Fibroblast of the aortic adventitia (primary cell): Measurements from ENCODE around the gene FBRSL1. TPM values are rescaled to one million over a fixed set of nuclear protein-coding genes. Genes with fewer than 3 reads are reported as not detected.

Experiments used
- DNase-seq: peaks from one replicate; pipeline ENCODE4 v3.0.0-alpha.2; 2010; ENCODE audit warnings: low read depth
- H3K4me3 ChIP-seq: 2 replicates; pipeline ENCODE4 v1.5.1; 2011; ENCODE audit warnings: low read depth, mild to moderate bottlenecking, control low read depth, low read length, moderate library complexity
- CTCF ChIP-seq: IDR thresholded peaks from 2 replicates; pipeline ENCODE4 v1.5.1; 2011; ENCODE audit warnings: mild to moderate bottlenecking, low read length, control low read depth, inconsistent platforms; ENCODE audit not compliant: insufficient read depth
- total RNA-seq: library from RNA; depleted of rRNA; stranded (reverse); fragments of >200 nt; gene quantifications from 2 replicates; pipeline ENCODE4 v1.2.3, GENCODE V29; 2012; ENCODE audit warnings: low replicate concordance

The FBRSL1 gene
- total RNA-seq, 1 donor: 5.2 TPM

GRCh38 chr12:132543298-132544079 is 53.5 kb downstream of the FBRSL1 start:
- no peak for TF ChIP-seq CTCF
- DNase-seq: no peak
- no peak overlapping the region for H3K4me3 ChIP-seq

GRCh38 chr12:132544080-132544397 is 54.1 kb downstream of the FBRSL1 start:
- H3K4me3 ChIP-seq: no peak overlapping the region
- TF ChIP-seq CTCF: peak; percentile 13
- DNase-seq: no peak

- TF ChIP-seq CTCF: no peak
- no peak overlapping the region for H3K4me3 ChIP-seq
- no peak for DNase-seq
Observed at GRCh38 chr12:132544498-132544897, 54.5 kb downstream of the FBRSL1 start.

- TF ChIP-seq CTCF: no peak
- H3K4me3 ChIP-seq: no peak overlapping the region
- no peak for DNase-seq
Observed at GRCh38 chr12:132545164-132545953, 55.4 kb downstream of the FBRSL1 start.

- H3K4me3 ChIP-seq: no peak overlapping the region
- no peak for DNase-seq
- TF ChIP-seq CTCF: no peak
Observed at GRCh38 chr12:132545955-132546354, 56.0 kb downstream of the FBRSL1 start.

- TF ChIP-seq CTCF: no peak
- DNase-seq: no peak
- no peak overlapping the region for H3K4me3 ChIP-seq
Observed at GRCh38 chr12:132546647-132547046, 56.7 kb downstream of the FBRSL1 start.
